SK-N-SH treated with all-trans-retinoic acid at 6 μM for 48 hours (cell line): Measurements from ENCODE around the gene MED16.

Source experiments
- ZNF565 ChIP-seq: fragments of 450-650 bp; formaldehyde crosslinking; conservative IDR thresholded peaks from 2 replicates; pipeline ENCODE4 v1.5.0; 2020; ENCODE audit warnings: low read depth, mild to moderate bottlenecking, moderate library complexity
- TF ChIP-seq, protein P1 (sequence below): fragments of 250-450 bp; sonication (Bioruptor Pico); IDR thresholded peaks from 2 replicates; pipeline ENCODE4 v1.5.1; 2020; ENCODE audit warnings: low read depth, mild to moderate bottlenecking, moderate library complexity
- TF ChIP-seq, protein P2 (sequence below): fragments of 250-450 bp; sonication (Bioruptor Pico); IDR thresholded peaks from 2 replicates; pipeline ENCODE4 v1.8.0; 2020; ENCODE audit warnings: mild to moderate bottlenecking, moderate library complexity, borderline replicate concordance

DNA sequence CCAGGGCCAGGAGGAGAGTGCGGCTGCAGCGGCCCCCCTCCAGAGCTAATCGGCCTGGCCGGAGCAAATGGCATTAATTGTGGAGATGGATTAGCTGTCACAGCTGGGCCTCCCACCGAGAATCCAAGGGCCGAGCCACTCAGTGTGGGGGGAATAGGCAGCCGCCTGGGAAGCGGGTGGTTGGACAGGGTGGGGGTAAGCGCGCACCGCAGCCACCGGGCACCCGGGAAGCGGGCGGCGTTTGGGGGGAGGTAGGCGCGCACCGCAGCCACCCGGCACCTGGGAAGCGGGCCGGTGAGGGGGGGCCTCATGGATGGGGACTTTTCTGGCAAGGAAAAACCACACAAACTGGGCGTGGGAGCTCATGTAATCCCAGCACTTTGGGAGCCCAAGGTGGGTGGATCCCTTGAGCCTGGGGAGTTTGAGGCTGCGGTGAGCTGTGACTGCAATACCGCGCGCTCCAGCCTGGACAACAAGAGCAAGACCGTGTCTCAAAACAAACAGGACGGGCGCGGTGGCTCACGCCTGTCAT lies 10.3 kb upstream of the MED16 start:
- TF ChIP-seq, protein P1, sequence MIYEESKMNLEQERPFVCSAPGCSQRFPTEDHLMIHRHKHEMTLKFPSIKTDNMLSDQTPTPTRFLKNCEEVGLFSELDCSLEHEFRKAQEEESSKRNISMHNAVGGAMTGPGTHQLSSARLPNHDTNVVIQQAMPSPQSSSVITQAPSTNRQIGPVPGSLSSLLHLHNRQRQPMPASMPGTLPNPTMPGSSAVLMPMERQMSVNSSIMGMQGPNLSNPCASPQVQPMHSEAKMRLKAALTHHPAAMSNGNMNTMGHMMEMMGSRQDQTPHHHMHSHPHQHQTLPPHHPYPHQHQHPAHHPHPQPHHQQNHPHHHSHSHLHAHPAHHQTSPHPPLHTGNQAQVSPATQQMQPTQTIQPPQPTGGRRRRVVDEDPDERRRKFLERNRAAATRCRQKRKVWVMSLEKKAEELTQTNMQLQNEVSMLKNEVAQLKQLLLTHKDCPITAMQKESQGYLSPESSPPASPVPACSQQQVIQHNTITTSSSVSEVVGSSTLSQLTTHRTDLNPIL = no peak
- TF ChIP-seq, protein P2, sequence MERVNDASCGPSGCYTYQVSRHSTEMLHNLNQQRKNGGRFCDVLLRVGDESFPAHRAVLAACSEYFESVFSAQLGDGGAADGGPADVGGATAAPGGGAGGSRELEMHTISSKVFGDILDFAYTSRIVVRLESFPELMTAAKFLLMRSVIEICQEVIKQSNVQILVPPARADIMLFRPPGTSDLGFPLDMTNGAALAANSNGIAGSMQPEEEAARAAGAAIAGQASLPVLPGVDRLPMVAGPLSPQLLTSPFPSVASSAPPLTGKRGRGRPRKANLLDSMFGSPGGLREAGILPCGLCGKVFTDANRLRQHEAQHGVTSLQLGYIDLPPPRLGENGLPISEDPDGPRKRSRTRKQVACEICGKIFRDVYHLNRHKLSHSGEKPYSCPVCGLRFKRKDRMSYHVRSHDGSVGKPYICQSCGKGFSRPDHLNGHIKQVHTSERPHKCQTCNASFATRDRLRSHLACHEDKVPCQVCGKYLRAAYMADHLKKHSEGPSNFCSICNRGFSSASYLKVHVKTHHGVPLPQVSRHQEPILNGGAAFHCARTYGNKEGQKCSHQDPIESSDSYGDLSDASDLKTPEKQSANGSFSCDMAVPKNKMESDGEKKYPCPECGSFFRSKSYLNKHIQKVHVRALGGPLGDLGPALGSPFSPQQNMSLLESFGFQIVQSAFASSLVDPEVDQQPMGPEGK = no peak
- TF ChIP-seq ZNF565 (CRISPR knock-in tag) = no peak
